HepG2 (cell line): ENCODE data around the gene S100P. TPM values are rescaled to one million over a fixed set of nuclear protein-coding genes. Genes with fewer than 3 reads are reported as not detected.

ENCODE experiments used
- BCL6 ChIP-seq: IDR thresholded peaks from 2 replicates; pipeline ENCODE4 v1.6.1; 2016; ENCODE audit warnings: missing genetic modification reagents, missing compliant biosample characterization
- BHLHE40 ChIP-seq: IDR thresholded peaks from 2 replicates; pipeline ENCODE4 v1.6.1; 2011; ENCODE audit warnings: low read length, improper control_type of control experiment
- CREM ChIP-seq, 2 experiments: sonication (generic) in 1 of 2; formaldehyde crosslinking in 1 of 2; IDR thresholded peaks; 2 replicates each; pipeline versions ENCODE4 v1.4.0 to v1.6.1; 2016 to 2020; ENCODE audit warnings: antibody characterized with exemption in 1 of 2, mild to moderate bottlenecking in 1 of 2, missing genetic modification reagents in 1 of 2
- DBP ChIP-seq: sonication (generic); formaldehyde crosslinking; IDR thresholded peaks from 2 replicates; pipeline ENCODE4 v1.4.0; 2020; ENCODE audit warnings: missing genetic modification reagents; ENCODE audit errors: not compliant biosample characterization
- DPF2 ChIP-seq: sonication (generic); formaldehyde crosslinking; IDR thresholded peaks from 2 replicates; pipeline ENCODE4 v1.4.0; 2020; ENCODE audit warnings: mild to moderate bottlenecking, low read depth, missing genetic modification reagents, borderline replicate concordance
- KLF11 ChIP-seq: IDR thresholded peaks from 2 replicates; pipeline ENCODE4 v1.6.1; 2016; ENCODE audit warnings: missing compliant biosample characterization
- MBD4 ChIP-seq: IDR thresholded peaks from 2 replicates; pipeline ENCODE4 v1.6.1; 2012; ENCODE audit warnings: low read length, inconsistent platforms, borderline replicate concordance
- MIER3 ChIP-seq: IDR thresholded peaks from 2 replicates; pipeline ENCODE4 v1.6.1; 2016; ENCODE audit warnings: missing compliant biosample characterization, borderline replicate concordance
- NFRKB ChIP-seq: fragments of 450-650 bp; IDR thresholded peaks from 2 replicates; pipeline ENCODE4 v1.6.1; 2017
- NR1H2 ChIP-seq: sonication (generic); formaldehyde crosslinking; IDR thresholded peaks from 2 replicates; pipeline ENCODE4 v1.8.1; 2022; ENCODE audit warnings: low read depth, missing genetic modification reagents, borderline replicate concordance
- RFXANK ChIP-seq: IDR thresholded peaks from 2 replicates; pipeline ENCODE4 v1.6.1; 2016
- SIN3B ChIP-seq: fragments of 150-350 bp; IDR thresholded peaks from 2 replicates; pipeline ENCODE4 v1.6.1; 2014; ENCODE audit warnings: low read length
- STAT5B ChIP-seq: sonication (generic); formaldehyde crosslinking; IDR thresholded peaks from 2 replicates; pipeline ENCODE4 v1.4.0; 2020; ENCODE audit warnings: missing genetic modification reagents
- TARDBP ChIP-seq: sonication (generic); formaldehyde crosslinking; IDR thresholded peaks from 2 replicates; pipeline ENCODE4 v1.8.0; 2022; ENCODE audit warnings: mild to moderate bottlenecking, missing genetic modification reagents
- ZFP1 ChIP-seq: IDR thresholded peaks from 2 replicates; pipeline ENCODE4 v1.6.1; 2016
- ZHX2 ChIP-seq, 2 experiments: sonication (generic) in 1 of 2; formaldehyde crosslinking in 1 of 2; IDR thresholded peaks; 2 replicates each; pipeline versions ENCODE4 v1.6.1 to v1.9.0; 2014 to 2022; ENCODE audit warnings: antibody characterized with exemption in 1 of 2, borderline replicate concordance in 1 of 2, inconsistent platforms in 1 of 2, low read depth in 1 of 2, missing genetic modification reagents in 1 of 2
- ZMYM2 ChIP-seq: sonication (generic); formaldehyde crosslinking; IDR thresholded peaks from 2 replicates; pipeline ENCODE4 v1.8.0; 2022; ENCODE audit warnings: mild to moderate bottlenecking, missing genetic modification reagents
- ZNF260 ChIP-seq: sonication (generic); formaldehyde crosslinking; IDR thresholded peaks from 2 replicates; pipeline ENCODE4 v1.4.0; 2020; ENCODE audit warnings: missing genetic modification reagents, low read depth, mild to moderate bottlenecking, borderline replicate concordance
- ZNF276 ChIP-seq: sonication (generic); formaldehyde crosslinking; IDR thresholded peaks from 2 replicates; pipeline ENCODE4 v1.4.0; 2020; ENCODE audit warnings: mild to moderate bottlenecking, low read depth, missing genetic modification reagents
- ZNF343 ChIP-seq: sonication (generic); formaldehyde crosslinking; IDR thresholded peaks from 2 replicates; pipeline ENCODE4 v1.4.0; 2020; ENCODE audit warnings: mild to moderate bottlenecking, missing genetic modification reagents
- ZNF549 ChIP-seq: sonication (generic); formaldehyde crosslinking; IDR thresholded peaks from 2 replicates; pipeline ENCODE4 v1.5.0; 2020; ENCODE audit warnings: missing genetic modification reagents
- ZNF816 ChIP-seq: sonication (generic); formaldehyde crosslinking; IDR thresholded peaks from 2 replicates; pipeline ENCODE4 v1.8.0; 2022; ENCODE audit warnings: missing genetic modification reagents, mild to moderate bottlenecking, borderline replicate concordance
- polyA plus RNA-seq, 8 experiments: library from polyadenylated mRNA; depleted of rRNA in 3 of 8; stranded (reverse) in 7 of 8; unstranded in 1 of 8; fragments of >200 nt; fragmentation: Illumina TruSeq in 4 of 8; extraction: Trizol in 4 of 8; gene quantifications; 2 replicates each; pipeline versions ENCODE4 v1.2.1 to v1.2.3, GENCODE V29; 2011 to 2016; ENCODE audit warnings: low read depth in 4 of 8, missing spikeins in 1 of 8, mixed read lengths in 1 of 8; ENCODE audit not compliant: insufficient read depth in 1 of 8
- total RNA-seq, 5 experiments: library from RNA; depleted of rRNA; stranded (reverse); fragments of >200 nt; fragmentation: Illumina TruSeq; extraction: Trizol; gene quantifications; 2 replicates each; pipeline ENCODE4 v1.2.3, GENCODE V29; 2016; ENCODE audit warnings: low read depth in 1 of 5

The S100P gene
- total and polyA plus RNA-seq, 2 of the 13 experiments (the other 11 are each of a cell fraction or from before 2014, with no cell fraction given): 278 to 1,649 TPM

- TF ChIP-seq ZHX2 (IDR thresholded peaks at IDR 0.05; ENCODE audit: low read depth): no peak
- TF ChIP-seq ZHX2 (CRISPR knock-in tag; IDR thresholded peaks at IDR 0.05; ENCODE audit: borderline replicate concordance): peak; percentile 78; the same call in 1 of the 2 replicates
- TF ChIP-seq NFRKB: no peak
- TF ChIP-seq CREM (IDR thresholded peaks at IDR 0.05): no peak
- no peak for TF ChIP-seq CREM (CRISPR knock-in tag; IDR thresholded peaks at IDR 0.05)
- TF ChIP-seq BHLHE40: peak; percentile 34; the same call in 1 of the 2 replicates
- TF ChIP-seq ZFP1 (CRISPR knock-in tag): no peak
- TF ChIP-seq MBD4: no peak
- peak; percentile 55 for TF ChIP-seq DBP
- no peak for TF ChIP-seq SIN3B
- TF ChIP-seq BCL6 (CRISPR knock-in tag): 0 out of 2 replicates have a peak, but pooled peaks have one; percentile 18
- TF ChIP-seq TARDBP (CRISPR knock-in tag): peak; percentile 48
- TF ChIP-seq ZNF276 (CRISPR knock-in tag): peak; percentile 77; the same call in 1 of the 2 replicates
- no peak for TF ChIP-seq STAT5B (CRISPR knock-in tag)
- TF ChIP-seq ZNF816 (CRISPR knock-in tag): no peak; the same call in 1 of the 2 replicates
- TF ChIP-seq ZNF549 (CRISPR knock-in tag): no peak
- no peak for TF ChIP-seq DPF2
- no peak for TF ChIP-seq KLF11 (CRISPR knock-in tag)
- peak; percentile 70; the same call in 1 of the 2 replicates for TF ChIP-seq MIER3 (CRISPR knock-in tag)
- no peak; the same call in 1 of the 2 replicates for TF ChIP-seq NR1H2
- no peak for TF ChIP-seq ZNF343 (CRISPR knock-in tag)
- TF ChIP-seq ZNF260: no peak
- no peak for TF ChIP-seq RFXANK (CRISPR knock-in tag)
- TF ChIP-seq ZMYM2: no peak
These were observed 22.6 kb downstream of the S100P start, which contains the start of gene BLOC1S4 (continued) for GRCh38 chr4:6716018-6716911.
